GM12873 (cell line): ENCODE data around the gene HMGCR.

Source experiments
- CTCF ChIP-seq: IDR thresholded peaks from 2 replicates; pipeline ENCODE4 v1.5.1; 2012; ENCODE audit warnings: low read depth, mild to moderate bottlenecking, moderate library complexity, low read length, control low read depth; ENCODE audit not compliant: insufficient read depth; ENCODE audit errors: missing control alignments

The HMGCR gene

GRCh38 chr5:75336615-75337336 is at the start of gene HMGCR:
TSS of gene HMGCR (plus strand) at chr5:75337220. CDS start at chr5:75342606, 5,386 bp downstream.
- TF ChIP-seq CTCF: peak; percentile 34

GRCh38 chr5:75300084-75300483 is 36.9 kb upstream of the HMGCR start:
- TF ChIP-seq CTCF: no peak

- TF ChIP-seq CTCF: no peak
These were observed 33.6 kb upstream of the HMGCR start for GRCh38 chr5:75303419-75303818.

GRCh38 chr5:75306746-75307145 is 30.3 kb upstream of the HMGCR start:
- no peak for TF ChIP-seq CTCF

GRCh38 chr5:75310212-75310611 is 26.8 kb upstream of the HMGCR start:
- no peak for TF ChIP-seq CTCF

GRCh38 chr5:75319638-75320037 is 17.4 kb upstream of the HMGCR start:
- no peak for TF ChIP-seq CTCF

- no peak for TF ChIP-seq CTCF
These were observed 16.6 kb upstream of the HMGCR start for GRCh38 chr5:75320371-75320770.
